GM21526 (cell line): ENCODE measurements around the gene TOP2B.

Experiments
- ATAC-seq: cut with Tn5 transposase; IDR thresholded peaks from one replicate; pipeline ENCODE4 v1.9.1; 2021; ENCODE audit warnings: moderate library complexity; ENCODE audit not compliant: unreplicated experiment, low FRiP score

The TOP2B gene

DNA sequence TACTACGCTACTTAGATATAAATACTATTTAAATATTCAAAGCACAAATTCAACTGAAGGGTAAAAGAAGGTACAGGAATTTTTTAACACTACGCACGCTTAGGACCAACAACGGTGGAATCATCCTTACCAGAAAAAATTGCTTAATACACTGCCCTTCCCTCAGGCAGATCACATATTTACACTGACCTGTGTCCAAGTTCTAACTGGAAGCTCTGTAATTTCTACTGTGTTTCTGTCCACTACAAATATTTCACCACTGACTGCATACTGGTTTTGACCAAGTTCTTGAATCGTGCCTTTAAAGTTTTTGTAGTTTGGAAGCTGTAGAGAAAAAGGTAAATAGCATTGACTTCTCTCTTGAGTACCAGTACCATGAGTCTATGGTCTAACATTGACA lies 44.2 kb downstream of the TOP2B start:
- no peak for ATAC-seq

DNA sequence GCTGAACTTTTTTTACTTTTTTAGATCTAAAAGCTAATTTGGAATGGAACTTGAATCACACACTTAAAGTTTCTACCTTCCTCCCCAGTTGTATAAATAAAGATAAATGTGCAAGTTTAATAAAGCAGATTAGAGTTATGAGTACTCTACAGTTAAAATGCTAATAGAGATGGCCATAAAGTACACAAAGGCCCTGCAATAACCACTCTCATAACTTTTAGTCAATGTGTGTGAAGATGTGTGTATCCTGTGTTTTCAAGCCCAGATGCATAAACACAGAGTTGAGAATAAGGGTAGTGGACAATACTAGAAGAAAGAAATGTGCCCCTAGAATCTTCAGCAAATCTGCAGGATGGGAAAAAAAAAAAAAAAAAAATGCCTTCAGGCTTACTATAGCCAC lies 45.3 kb downstream of the TOP2B start:
- ATAC-seq, result no peak

DNA sequence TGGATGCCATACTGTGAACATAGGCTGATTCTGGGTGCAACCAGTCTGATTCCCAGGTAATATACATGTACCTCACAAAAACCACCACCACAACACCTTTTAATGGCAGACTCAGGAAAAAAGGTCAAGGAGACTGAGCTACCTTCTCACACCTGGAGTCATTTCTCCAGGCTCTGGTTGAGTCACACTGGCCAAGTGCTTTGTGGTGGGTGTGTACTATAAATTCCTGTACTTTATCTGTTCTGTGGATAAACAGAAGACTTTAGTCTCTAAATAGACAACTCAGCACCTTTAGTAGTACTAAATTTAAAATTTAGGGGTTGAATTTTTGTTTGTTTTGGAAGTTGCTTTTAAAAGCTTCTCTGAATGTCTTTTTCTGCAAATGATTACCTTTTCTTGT lies 46.7 kb downstream of the TOP2B start:
- ATAC-seq, result no peak

DNA sequence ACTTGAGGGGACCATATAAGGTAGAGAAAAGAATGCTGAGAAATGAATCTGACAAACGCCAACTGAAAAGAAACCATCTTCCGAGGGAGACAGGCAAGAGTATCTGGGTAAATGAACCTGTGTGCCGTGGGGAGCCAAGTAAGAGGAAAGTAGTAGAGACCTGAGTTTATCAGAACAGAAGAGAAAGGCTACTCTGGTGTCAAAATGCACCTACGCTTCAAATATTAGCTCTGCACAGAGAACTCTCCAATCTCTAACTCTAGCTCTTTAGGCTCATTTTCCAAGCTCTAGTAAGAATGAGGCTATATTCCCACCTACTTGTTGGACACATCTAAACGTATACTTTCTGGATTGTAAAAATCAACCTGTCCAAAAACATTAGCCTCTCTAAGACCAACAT lies 53.5 kb downstream of the TOP2B start:
- ATAC-seq, result no peak

DNA sequence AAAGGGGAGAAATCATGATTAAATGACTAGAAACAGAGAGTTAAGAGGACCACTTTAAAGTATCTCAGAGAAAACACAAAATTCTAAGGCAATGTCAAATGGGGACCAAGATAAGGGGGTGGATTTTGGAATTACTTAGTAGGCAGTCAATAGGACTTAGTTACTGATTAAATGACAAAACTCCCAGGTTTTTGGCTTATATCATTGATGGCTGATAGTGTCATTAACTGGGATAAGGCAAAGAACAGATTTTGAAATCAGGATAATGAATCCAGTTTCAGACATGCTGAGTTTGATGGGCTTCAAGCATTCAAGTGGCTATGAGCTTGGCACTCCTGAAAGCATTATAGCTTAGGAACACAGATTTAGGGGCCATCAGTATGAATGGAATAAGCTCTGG lies 53.9 kb downstream of the TOP2B start:
- ATAC-seq, result no peak

DNA sequence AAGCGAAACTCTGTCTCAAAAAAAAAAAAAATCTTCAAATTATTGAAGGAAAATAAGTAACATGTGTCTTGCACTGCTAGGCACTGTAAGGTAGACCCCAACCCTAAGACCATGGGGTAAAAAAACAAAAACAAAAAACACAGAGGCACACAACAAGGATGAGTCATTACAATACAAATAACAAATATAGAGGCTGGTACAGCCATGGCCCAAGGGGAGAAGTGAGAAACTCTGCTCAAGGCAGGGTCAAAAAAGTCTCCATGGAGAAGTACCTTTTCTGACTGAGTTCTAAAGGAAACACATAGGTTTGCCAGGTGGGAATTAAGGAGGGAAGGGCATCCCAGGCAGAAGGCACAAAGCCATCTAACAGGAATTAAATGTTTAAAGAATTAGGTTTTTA lies 54.5 kb downstream of the TOP2B start:
- peak; percentile 71 for ATAC-seq

DNA sequence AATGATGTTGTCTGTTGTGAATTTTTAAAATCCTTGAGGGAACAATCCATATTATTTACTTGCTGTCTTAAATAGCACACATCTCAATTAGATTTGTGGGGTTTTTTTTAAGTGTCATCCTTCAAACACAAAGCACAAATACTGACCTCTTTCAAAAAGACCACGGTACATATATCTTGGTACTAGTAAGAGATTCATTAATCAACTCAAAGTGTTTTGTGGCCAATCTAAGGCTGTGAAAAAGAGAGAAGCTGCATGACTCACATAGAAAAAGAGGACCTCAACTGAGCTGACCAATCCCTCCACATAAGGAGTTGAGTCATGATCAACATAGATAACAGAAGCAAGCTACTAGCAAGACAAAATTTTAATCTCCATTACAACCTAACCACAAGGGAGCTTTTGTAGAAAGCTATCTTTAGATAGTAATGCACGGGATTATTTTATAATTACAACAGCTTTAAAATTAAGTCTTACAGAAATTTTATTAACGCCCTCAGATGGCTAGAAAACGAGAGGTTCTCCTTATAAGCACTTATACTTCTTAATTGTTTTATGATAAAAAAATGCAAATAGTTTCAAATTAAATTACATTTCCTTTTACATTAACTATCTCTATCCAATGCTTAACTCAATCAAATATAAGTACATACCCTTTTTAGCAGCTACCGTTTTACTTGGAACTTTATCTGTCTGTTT lies 60.5 kb downstream of the TOP2B start:
- no peak for ATAC-seq

DNA sequence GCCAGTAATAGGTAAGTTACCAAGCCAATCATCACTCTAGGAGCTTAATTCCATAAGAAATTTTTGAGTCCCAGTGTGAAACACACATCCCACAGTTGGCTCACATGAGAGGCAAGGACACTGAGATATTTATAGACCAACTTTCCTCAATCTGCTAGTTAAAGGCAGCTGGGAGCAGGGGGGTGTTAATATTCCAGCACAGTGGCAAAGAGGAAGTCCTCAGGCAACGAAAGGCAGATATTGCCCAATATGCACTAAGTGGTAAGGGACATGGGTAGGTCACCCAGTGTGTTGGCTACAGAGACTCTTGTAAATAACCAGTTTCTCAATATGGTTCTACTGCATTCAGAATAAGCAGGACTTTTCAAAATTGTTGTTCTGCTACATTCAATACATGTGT lies 61.0 kb downstream of the TOP2B start:
- no peak for ATAC-seq

DNA sequence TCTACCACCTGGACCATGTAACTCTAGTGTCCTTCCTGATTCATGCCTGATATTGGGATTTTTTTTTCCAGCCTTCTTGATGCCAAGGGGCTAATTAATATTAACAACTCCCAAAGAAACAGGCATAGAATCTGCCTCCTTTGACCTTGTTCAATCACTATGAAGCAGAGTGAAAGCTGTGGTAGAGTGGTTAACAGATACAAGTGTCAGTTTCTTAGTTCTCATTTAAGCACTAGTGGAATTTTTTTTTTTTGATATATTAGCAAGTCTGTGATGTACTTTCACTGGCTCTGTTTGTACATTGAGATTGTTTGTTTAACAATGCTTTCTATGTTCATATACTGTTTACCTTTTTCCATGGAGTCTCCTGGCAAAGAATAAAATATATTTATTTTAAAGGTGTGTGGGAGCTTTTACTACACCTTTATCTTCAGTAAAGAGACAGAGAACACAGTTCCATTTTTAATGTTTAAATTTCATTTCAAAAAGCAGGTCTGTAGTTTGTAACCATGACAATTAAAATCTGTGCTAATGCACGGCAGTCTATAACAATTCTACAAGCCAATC lies 67.1 kb downstream of the TOP2B start:
- ATAC-seq, result no peak

DNA sequence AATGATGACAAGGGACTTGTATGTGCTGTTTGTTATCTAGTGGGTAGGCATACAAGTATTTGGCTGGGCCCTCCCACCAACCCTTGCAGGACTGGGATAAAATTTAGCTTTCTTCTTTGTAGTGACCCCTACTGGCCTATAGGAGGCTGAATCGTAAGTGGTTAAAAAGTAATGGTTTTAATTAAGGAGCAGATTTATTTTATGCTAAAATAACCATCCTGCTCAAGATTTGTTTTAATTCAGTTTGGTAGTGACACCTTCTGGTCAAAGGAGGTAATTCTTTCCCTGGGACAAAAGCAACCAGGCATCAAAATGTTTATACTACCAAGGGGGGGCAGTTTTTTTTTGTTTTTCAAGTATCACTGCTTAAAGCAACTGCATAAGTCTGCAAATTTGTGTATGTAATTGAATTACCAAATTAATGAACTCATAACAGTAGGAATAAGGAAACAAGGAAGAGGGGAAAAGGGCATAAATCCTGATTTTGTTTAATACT lies 70.7 kb downstream of the TOP2B start:
- ATAC-seq, result peak; percentile 45

DNA sequence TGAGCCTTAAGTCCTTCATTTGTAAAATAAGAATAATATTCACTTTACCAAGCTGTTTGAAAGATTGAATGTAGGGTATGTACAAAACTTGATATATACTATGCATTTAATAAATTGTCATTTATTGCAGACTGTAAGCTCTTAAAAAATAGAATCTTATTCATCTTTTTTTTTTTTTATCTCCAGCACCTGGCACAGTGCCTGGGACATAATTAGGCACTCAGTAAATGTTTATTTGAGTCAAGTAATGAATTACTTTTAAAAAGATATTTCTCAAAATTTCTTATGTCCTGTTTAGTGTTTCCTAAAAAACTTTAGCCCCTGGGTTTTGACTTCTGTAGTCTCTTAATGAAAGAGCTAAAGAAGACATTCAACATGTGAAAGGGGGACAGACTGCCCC lies 71.7 kb downstream of the TOP2B start:
- no peak for ATAC-seq

DNA sequence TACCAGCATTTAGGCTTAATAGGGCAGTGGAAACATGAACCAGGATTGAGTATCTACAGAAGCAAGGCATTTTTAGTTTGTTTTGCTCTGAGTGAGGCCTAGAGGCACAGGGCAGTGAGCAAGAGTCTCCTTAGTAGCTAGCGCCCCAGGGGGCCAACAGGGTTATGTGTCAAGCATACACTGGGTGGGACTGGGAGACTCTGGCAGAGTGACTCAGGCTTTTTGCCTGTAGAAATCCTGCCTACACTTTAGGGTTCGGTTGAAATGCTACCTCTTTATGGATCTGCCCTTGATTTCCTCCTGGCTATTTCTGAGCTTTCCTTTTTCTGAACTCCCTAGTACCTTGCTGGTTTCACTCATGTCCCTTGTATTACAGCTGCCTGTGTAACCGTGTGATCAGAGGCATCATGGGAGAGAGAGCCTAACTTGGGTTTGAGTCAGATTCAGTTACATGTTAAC lies 72.2 kb downstream of the TOP2B start:
- ATAC-seq, result peak; percentile 37

DNA sequence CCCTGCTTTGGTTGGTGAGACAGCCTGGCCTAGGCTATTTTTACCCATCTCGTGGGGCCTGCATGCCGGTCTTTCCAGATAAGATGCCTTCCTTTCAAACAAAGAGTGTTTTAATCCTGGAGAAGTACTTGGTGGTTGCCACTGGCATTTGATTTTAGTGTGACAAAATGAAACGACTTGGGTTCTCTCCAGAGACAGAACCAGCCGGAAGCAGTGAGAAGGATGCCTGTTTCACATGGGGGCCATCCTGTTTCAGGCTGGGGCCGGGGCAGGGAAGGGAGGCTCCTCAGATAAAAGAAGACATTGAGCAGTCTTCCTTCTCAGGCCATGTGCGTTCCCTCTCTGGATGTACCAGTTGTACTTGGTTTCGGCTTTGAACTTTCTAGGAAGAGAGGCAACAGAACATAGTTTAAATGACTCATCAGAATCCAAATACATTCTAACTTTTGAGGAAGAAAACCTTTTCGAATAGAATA lies 74.9 kb downstream of the TOP2B start:
- no peak for ATAC-seq

DNA sequence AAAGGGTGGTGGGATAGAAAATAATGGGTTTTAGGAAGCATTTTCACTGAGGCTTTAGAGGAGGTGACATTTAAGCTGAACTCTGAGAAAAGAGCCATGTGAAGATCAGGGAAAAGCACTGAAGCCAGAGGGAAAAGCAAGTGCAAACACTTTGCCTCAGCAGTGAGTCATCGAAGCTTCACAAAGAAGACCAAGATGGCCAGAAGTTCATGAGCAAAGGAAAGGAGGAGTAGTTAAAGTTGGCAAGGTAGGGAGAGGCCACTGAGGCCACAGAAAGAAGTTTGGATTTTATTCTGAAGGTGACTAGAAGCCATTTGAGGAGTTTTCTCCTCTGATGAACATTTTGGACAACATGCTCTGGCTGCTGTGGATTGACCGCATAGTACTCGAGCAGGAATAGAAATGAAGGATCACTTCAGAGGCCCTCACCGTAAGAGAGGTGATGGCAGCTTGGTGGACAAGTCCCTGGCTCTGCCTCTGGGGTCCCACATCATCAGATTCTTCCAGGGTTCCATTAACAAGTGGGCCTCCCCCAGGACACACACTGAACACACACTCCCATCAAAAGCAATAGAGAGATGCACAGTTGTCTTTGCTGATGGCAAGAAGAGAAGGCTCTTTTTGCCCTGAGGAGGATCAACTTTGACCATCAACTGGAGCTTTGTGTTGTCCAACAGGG lies 75.5 kb downstream of the TOP2B start:
- no peak for ATAC-seq

DNA sequence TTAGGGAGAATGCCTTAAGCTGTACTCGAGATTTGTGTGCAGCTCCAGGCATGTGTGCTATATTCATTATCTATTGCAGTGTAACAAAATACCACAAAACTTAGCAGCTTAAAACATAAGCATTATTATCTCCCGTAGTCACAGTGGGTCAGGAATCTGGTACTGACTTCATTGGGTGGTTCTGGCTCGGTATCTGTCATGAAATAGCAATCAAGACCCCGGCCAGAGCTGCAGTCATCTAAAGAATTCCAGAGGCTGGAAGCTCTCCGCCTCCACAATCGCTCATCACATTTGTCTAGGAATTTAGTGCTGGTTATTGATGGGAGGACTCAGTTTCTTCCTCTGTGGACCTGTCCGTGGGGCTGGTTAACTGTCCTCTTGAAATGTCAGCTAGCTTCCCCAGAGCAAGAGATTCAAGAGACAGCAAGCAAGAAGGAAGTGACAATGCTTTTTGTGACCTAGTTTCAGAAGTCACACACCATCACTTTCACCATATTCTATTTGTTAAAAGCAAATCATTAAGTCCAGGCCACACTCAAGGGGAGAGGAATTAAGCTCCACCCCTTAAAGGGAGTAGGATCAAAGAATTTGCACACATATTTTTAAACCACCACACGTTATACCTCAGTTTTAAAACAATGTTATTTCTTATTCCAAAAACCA lies 76.1 kb downstream of the TOP2B start:
- ATAC-seq, result no peak

DNA sequence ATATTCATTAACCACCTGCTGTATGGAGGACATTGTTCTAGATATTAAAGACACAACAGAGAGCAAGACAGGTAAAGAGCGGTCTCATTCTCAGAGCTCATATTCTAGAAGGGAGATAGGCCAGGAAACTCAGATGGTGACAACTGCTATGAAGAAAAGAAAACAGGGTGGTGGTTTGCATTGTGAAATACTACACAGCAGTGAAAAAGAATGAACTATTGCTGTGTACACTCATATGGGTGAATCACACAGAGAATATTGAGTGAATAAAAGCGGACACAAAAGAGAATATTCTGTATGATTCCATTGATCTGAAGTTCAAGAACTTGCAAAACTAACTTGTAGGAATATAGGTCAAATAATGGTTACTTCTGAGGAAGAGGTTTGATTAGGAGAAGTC lies 76.7 kb downstream of the TOP2B start:
- ATAC-seq, result no peak

DNA sequence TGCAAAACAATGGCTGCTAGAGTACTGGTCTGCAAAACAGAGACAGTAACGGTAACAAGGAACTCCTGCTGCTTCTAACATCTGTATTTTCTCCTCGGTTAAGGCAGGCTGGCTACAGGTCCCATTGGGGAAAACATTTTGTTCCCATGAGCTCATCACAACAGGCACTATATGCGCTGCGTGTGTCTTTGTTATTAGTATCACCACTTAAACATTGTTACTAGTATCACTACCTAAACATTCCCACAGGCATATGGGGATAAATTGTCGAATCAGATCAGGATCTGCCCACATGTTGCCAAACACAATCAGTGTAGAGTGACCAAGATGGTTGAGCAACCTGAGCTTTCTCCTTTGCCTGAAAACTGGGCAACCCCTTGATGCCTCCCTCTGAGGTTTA lies 77.2 kb downstream of the TOP2B start:
- ATAC-seq, result no peak

DNA sequence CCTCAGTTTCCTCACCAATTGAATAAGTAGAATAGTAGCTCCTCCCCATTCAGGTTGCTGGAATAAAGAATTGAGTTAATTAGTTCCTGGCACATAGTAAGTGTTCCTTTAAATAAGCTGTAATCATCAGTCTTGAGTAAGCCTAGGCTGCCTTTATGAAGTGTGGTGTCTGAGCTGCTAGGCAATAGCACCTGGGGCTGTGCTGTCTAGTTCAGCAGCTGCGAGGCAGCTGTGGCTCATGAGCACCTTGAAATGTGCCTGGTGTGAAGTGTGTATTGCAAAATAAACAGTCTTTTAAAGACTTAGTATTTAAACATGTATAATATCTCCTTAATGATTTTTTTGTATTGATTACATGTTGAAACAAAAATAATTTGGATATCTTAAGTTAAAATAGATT lies 77.6 kb downstream of the TOP2B start:
- ATAC-seq, result no peak

DNA sequence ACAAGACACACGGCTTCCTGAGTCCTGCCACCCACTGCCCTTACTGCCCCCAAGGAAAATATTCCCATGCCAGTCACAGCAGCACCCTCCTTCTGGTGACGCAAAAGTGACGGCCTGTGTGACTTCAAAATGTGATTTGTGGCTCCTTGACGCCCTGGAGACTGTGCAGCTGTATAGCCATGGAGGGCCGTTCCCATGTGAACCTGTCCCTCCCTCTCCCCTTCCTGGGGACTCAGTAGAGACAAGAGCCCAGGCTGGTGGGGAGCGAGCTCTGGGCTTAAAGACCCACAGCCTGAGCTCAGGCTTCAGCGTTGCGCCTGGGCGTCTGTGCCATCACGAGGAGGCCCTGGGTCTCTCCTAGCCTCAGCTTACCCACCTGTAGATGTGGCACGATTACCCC lies 78.2 kb downstream of the TOP2B start:
- no peak for ATAC-seq

DNA sequence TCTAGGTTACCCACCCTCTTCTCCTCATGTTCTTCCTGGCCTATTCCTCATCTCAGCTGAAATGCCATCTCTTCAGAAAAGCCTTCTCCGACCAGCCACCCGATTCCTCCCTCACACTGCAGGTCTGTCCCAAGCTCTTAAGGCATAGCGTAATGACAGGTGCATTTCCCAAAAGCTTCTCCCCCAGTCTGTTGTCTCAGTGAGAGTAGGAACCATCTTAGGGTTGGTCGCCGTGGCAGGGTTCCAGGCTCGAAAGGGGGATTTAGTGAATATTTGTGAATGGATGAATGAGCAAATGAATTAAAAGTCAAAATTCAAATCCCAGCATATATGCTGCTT lies 78.6 kb downstream of the TOP2B start:
- no peak for ATAC-seq
